ENCODE measurements around the gene TMEM245.

TMEM245 gene

DNA sequence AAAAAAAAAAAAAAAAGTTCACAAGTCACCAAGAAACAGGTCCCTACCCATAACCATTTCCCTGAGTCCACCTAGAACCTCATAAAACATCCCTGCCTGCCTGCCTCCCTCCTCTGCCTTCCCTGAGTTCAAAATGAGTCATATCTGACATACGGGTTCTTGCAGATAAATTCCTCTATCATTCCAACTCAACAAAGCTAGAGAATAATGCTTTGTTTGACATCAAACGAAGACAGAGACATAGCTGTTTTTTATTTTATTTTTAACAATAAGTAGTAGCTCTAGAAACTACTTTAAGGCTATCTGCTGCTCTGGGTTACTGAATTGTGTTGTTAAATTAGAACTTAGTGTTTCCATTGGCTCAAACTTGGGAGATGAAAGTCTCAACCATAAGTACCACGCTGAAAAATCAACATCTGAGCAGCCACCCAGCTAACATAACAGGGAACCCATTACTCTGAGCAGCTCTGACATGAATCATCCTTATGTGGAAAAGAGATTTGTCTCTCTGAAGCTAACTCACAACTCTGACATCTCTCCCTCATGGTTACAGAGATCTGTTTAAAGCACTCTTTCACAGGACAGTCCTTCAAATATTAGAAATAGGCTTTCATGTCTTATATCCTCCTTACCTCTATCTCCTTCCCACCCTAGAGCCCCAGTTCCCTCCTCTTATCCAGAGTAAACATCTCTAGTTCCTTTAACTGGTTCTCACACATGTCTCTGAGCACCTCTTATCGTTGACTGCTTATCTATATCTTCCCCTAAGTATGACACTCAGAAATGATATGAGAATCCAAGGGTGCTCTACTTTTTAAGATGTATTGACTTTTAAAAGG is 12.1 kb downstream of the TMEM245 start:
- DNase-seq (ENCODE audit: low read depth in 2 of 3, low spot score in 1 of 3): no peak

DNA sequence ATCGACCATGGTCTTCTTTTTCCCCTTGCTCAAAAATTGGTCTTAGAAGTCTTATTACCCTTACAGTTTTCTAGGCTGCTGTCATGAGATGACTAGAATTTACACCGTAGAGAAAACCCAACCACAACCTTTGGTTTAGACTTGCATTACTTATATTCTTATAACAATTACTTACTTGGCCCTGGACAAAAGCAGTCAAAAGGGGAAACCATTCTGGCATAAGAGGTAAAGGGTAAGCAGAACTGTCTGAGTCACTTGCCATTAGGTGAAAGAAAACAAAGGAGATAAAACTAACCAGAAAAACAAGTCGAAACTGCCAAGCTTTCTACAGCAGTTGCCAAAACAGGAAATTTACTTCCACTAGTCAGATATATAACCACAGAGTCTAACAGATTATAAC is 17.9 kb downstream of the TMEM245 start:
- no peak for DNase-seq (ENCODE audit: low read depth in 2 of 3, low spot score in 1 of 3)

DNA sequence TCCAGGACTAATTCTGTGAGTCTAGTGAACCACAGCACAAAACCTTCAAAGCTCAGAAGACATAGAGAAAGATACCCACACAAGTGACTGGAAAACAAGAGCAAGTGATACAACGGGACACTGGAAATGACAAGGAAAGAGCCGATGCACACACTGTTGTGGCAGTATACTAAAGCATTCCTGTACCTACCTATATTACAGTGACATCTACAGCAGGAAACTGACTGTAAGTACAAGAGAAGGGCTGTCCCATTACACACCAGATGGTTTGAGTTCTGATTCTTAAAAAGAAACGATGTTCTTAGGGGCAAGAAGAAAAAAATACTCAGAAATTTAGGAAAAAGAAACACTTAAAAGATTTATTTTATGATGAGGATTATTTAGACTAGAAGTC is 18.5 kb downstream of the TMEM245 start:
- DNase-seq (ENCODE audit: low read depth in 2 of 3, low spot score in 1 of 3): no peak

DNA sequence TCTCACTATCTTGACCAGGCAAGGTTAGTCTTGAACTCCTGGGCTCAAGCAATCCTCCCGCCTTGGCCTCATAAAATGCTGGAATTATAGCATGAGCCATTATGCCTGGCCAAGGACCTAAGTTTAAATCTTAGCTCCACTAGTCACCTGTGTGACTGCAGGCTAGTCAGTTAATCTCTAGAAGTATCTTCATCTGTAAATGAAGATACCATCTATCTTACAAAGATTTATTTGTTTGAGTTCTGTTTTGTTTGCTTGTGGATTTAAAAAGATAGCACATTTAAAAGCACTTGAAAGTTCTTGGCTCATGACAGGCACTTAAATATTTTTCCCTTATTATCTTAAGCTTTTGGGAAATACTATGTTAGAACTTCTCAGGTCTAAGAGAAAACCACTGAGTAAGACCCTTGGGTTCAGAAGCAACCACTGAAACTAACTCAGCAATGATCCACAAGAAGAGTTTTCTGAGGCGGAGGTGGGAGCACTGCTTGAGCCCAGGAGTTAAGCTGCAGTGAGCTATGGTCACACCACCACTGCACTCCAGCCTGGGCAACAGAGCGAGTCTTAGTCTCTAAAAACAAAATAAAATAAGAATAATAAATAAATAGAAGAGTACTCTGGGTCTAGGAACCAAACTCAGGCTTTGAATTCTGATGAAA is 19.1 kb downstream of the TMEM245 start:
- DNase-seq (ENCODE audit: low read depth in 2 of 3, low spot score in 1 of 3): no peak

DNA sequence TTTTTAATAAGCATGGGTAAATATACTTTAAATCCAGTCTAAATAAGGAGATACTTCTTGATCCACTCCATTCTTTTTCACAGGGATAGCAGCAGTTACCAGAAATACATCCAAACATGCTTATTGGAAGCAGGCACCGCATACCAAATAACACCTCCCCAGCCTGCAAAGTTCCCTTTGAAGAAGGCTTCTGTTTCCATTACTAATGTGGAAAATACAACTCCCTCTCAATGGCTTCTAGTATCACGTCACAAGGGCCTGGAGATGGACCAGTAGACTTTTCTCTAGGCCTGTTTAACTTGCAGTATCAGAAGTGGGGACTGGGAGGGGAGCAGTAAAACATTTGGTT is 20.8 kb downstream of the TMEM245 start:
- no peak for DNase-seq (ENCODE audit: low read depth in 2 of 3, low spot score in 1 of 3)

DNA sequence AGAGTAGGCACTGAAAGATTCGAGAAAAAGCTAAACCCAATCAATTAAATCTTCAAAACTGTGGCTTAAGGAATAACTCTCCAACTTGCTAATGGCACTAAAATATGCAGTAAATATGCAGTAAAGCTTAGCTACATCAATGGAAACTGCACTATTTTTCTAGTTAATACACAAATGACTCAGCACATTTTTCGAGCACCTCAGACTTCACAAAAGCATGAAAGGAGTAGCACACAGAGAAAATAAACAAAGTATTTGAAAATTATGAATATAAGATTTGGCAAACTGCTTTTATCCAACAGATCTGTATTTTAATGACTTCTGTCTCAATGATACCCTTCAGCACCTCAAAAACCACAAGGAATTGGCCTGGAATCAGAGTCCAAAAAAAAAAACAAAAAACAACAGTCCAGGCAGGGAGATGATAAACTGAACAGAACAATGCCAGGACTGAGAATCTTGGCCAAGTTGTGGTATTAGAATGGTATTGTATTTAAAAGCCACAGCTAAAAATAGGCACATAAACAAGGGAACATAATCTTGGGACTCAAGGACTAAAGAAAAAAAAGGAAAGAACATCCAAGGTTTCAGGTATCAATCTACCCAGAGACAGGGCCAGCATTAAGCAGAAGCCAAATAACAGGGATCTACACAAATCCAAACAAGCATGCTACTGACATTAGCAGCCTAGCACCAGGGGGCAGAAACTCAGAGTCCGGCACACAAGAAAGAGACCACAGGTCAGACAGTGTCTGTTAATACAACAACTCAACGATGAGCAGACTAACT is 21.4 kb downstream of the TMEM245 start:
- DNase-seq (ENCODE audit: low read depth in 2 of 3, low spot score in 1 of 3): no peak

DNA sequence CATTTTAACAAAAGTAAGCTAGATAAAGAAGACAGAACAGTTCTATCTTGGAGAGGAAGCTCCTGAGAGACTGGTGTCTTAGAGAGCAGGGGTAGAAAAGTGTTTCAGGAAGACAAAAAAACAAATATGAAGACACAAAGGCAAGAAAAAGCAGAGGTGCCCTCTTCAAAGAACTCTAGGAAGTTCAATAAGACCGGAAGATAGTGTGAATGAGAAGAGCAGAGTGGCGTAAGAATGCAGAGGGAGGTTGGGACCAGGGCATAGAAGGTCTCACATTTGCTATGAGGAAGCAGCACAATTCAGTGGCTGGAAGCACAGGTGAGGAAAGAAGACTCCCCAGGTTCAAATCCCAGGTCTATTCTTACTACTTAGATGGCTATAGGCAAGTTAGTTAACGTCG is 22.6 kb downstream of the TMEM245 start:
- no peak for DNase-seq (ENCODE audit: low read depth in 2 of 3, low spot score in 1 of 3)

DNA sequence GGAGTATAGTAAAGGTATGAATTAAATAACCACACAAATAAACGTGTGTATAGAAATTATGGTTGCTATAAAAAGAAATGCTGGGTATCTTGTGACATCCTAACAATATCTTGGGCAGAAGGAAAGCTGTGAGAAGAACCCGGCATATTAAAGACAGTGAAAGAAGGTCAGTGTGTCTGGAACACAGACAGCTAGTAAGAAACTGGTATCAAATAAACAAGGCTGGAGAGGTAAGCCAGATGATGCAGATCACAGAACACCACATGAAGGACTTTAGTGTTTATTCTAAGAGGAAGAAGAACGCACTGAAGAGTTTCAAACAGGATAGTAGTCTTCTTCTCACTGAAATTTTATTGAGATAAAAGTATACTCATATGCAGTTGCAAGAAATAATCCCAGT is 24.4 kb downstream of the TMEM245 start:
- no peak for DNase-seq (ENCODE audit: low read depth in 2 of 3, low spot score in 1 of 3)

DNA sequence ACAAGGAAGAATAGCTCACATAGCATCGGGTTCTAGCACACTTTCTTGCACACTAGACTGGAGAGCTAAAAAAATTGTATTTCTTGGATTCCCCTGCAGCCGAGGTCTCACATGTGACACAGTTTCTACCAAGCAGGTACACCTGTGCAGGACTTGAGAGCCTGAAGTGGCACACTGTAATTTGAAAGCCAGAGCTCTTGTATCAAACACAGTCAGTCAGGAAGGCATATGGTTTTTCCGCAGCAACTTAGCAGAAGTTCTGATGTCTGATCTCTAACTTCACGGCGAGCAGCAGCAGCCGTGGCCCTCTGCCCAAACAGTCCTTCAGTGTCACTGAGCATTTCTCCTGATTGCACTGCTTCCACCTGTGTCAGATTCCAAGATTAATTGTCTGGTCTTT is 25.5 kb downstream of the TMEM245 start:
- DNase-seq (ENCODE audit: low read depth in 2 of 3, low spot score in 1 of 3): no peak

DNA sequence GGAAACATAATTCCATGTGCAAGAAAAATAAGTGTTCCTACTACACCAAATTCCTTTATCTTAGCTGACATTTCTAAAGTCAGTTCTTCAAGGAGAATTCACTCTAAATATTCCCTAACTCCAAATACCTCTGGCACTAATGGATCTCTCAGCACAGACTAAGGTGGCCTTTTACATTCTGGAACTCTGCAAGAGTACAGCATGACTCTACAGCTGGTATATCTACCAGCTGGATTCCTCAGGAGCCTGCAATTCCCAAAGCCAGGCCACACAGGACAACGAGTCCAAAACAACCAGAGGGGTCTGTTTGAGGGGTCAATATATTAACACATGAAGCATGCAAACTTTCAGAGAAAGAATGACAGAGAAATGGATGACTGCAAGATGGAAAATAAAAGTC is 27.2 kb downstream of the TMEM245 start:
- DNase-seq (ENCODE audit: low read depth in 2 of 3, low spot score in 1 of 3): no peak

DNA sequence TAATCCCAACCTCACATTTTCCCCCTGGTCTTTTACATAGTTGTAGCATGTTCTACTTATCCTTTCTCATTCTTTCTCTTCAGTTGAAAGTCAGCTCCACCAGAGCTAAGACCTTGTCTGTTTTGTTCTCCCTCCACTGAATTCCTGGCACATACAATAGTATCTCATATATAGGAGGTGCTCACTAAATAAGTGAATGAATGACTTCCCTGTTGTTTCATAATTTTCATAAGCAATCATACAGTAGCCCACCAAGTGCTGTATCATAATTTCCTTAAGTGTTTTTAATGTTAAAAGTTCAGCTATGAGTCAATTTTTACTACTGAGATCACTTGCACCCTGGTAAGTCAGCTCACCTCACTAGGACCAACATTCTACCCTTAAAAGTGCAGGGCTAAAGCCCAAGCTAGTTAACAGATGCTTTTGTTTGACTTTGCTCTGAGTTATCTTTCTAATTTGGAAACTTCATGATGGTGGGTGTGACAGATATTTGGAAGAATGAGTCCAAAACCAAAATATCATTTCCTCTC is 27.6 kb downstream of the TMEM245 start:
- DNase-seq (ENCODE audit: low read depth in 2 of 3, low spot score in 1 of 3): no peak

DNA sequence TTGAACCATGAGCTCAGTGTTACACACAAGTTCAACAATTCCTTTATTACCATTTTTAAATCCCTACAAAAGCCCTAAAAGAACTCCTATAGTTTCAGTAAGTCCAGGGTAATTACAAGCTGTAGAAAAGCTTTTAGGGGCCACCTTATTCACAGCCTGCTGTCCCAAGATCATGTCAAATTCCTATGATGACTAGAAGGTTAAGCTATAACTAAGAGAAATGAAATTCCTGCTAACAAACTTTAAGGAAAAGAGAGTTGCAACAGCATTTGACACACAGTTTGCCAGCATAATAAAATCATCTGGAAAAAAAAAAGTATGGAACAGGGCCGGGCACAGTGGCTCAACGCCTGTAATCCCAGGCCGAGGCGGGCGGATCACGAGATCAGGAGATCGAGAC is 31.5 kb downstream of the TMEM245 start:
- no peak for DNase-seq (ENCODE audit: low read depth in 2 of 3, low spot score in 1 of 3)

DNA sequence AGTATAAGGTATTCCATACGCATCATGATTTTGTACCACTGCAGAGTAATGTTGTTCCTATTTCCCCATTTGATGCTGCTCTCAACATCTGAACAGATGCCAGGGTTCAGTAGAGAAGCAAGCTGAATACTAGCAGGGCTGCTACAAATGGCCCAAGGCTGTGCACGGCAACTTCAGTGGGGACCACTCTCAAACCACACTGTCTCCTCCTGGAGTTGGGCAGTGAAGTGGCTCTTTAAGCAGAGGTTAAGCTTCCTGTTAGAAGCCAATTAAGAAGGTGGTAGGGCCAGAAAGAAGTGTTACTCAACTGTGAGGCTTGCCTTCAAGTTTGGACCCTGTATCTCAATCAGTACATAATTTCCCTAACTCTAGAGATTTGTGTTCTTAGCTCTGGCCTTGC is 32.0 kb downstream of the TMEM245 start:
- DNase-seq (ENCODE audit: low read depth in 2 of 3, low spot score in 1 of 3): no peak

DNA sequence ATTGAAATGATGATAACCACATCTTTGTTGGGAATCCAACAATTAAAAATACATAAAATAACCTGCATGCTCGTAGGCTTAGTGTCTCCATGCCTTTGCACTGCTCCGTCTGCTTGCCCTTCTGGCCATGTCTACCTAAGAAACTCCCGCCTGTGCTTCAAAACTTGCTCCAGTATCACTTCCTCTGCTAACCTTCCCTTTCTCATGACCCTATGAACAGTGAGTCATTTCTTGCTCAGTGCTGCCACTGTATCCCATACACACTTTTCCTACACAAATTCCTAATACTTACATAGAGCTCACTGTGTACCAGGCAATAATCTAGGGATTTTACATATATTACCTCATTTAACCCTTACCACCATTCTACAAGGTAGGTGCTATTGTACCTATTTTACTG is 33.5 kb downstream of the TMEM245 start:
- DNase-seq (ENCODE audit: low read depth in 2 of 3, low spot score in 1 of 3): no peak

DNA sequence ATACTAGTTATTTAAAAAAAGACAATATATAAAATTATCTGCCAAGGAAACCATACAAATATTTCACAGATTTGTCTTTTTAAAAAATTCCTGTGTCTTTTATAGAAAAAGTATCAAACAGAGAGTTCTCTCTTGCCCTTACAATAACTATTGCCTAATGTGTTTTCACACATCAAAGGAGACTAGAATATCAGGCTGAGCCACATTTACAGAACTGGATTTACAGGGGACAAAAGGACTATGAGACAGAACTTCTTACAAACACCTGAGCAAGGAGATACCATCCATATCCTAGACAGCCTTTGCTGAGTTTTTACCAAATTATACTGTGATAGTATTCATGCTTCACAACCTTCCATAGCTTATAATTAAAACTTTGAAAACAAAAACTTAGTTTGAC is 34.2 kb downstream of the TMEM245 start:
- DNase-seq (ENCODE audit: low read depth in 2 of 3, low spot score in 1 of 3): no peak

DNA sequence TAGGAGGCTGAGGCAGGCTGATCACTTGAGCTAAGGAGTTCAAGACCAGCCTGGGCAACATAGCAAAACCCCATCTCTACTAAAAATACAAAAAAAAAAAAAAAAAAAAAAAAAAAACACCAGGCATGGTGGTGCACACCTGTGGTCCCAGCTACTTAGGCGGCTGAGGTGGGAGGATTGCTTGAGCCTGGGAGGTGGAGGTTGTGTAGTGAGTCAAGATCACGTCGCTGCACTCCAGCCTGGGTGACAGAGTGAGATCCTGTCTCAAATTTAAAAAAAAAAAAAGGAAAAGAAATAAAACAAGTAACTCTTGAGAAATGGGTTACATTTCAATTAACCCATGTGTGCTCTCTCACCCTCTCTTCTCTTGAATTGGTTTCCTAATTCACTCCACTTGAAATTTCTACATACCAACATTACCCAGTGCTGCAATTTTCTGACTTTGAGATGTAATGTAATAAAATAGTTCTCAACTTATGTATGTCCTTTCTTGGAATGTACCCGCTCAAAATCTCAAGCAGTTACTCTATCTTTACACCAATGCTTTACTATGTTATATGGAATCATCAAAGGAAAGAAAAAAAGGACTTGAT is 35.8 kb downstream of the TMEM245 start:
- DNase-seq (ENCODE audit: low read depth in 2 of 3, low spot score in 1 of 3): no peak

DNA sequence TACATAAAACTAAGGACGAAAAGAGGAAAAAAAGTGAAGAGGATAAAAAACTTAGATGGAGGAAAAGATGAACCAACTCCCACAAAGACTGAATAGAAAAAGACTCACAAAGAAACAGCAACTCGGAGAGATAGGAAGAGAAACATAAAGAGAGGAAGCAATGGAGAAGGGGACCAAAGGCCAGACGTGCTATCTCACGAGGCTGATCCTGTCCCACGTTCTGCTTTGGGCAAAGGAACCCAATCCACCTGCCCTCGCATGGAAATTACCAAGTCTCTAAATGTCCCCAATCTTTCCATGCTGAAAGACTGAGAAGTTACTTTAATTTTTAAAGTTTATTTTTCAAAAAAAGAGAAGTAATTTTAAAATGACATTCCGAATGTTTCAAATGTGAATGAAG is 36.6 kb downstream of the TMEM245 start:
- no peak for DNase-seq (ENCODE audit: low read depth in 2 of 3, low spot score in 1 of 3)

DNA sequence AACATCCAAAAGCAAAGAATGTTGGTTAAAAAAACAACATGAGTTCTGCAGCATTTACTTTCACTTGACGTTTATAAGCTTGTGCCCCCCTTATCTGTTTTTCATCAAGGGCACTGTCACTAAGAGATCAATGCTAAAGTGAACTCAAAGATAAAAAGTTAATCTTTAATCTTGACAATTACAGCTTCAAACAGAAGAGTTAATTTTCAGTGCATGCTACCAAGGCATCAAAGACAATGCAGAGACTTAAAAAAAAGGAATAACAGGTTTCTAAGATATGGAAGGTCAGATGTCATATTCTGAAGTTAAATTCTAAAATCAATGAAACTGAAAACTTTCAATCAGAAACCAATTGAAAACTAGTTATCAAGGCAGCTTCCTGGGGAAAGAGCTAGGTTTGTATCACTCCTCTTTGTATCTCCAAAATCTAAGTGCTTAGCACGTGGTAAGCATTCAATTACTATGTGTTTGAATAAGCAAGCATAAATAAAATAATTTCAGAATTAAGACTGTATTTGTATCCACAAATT is 37.6 kb downstream of the TMEM245 start:
- DNase-seq (ENCODE audit: low read depth in 2 of 3, low spot score in 1 of 3): no peak

DNA sequence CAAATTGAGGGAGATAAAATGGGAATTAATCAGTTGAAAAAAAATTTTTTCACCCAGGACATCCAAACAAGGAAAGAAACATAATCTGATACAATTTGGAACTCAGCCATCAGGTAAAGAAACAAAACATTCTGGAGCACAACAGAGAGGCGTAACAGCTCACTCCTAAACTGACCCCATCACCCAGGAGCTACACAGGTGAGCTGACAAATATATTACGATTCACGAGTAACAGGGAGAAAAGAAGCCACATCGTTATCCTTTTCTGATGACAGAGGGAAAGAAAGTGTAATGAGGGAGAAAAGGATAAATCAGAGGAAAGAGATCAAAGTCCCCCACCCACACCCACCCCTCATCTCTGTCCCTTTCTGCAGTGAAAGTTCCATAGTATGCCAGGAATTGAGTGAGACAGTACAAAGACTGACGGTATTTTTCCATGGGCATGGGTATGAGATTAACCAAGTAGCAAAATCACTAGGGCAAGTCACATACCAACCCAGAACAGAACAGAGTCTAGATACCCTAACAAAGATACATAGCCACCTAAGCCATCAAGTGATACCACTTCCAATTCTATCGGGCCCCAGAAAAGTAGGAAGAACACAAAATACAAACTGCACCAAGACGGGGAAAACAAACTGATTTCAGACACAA is 45.4 kb downstream of the TMEM245 start:
- no peak for DNase-seq (ENCODE audit: low read depth in 2 of 3, low spot score in 1 of 3)

DNA sequence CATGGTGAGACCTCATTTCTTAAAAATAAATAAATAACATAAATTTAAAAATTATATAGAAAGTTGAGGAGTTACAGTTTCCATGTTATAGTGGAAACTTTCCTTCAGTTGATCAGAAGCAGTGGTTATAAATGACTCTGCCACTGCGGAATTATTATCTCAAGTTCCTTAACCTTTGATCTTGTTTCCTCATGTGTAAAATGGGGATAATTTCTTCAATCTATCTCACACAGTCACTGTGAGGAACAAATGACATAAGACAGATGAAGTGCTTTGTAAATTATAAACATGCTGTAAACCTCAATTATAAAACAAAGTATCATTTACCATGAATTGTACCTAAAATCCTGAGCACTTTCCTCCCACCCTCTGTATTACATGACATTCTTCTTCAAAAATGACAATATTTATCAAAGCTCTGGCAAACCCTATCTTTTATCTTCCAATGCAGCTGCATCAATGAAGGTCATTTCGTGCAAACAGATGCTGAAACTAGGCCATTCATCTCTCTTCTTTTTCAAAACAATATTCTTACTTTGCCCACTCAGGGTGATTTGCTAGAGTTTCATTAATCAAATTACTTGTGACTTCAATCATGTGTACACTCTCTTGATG is 46.8 kb downstream of the TMEM245 start:
- DNase-seq (ENCODE audit: low read depth in 2 of 3, low spot score in 1 of 3): no peak
